Progenitor cell of endocrine pancreas (in vitro differentiated cells): ENCODE measurements around the gene BUD13. TPM values are rescaled to one million over a fixed set of nuclear protein-coding genes. Genes with fewer than 3 reads are reported as not detected.

Source experiments
- DNase-seq: peaks from one replicate; pipeline ENCODE4 v3.0.0; 2021; ENCODE audit warnings: low spot score; ENCODE audit not compliant: unreplicated experiment
- H3K27ac Mint-ChIP-seq: 2 replicates; pipeline ENCODE4 v1.8.0; 2021; ENCODE audit warnings: mild to moderate bottlenecking, moderate library complexity, mixed read lengths
- H3K27me3 Mint-ChIP-seq: 2 replicates; pipeline ENCODE4 v1.8.0; 2021; ENCODE audit warnings: mixed read lengths
- H3K36me3 Mint-ChIP-seq: 2 replicates; pipeline ENCODE4 v1.8.0; 2022; ENCODE audit warnings: mixed read lengths; ENCODE audit not compliant: insufficient read depth
- H3K4me1 Mint-ChIP-seq: 2 replicates; pipeline ENCODE4 v1.8.0; 2021; ENCODE audit warnings: low read depth, mixed read lengths
- H3K4me3 Mint-ChIP-seq: 2 replicates; pipeline ENCODE4 v1.8.0; 2021; ENCODE audit warnings: low read depth, mild to moderate bottlenecking, moderate library complexity, mixed read lengths
- H3K9me3 Mint-ChIP-seq: 2 replicates; pipeline ENCODE4 v1.8.0; 2021; ENCODE audit warnings: low read depth, mixed read lengths
- total RNA-seq: library from RNA; stranded (reverse); gene quantifications from 2 replicates; pipeline ENCODE4 v1.2.1, GENCODE V29; 2021
- TF ChIP-seq, protein P1 (sequence below): fragments of 200-600 bp; sonication (generic); IDR thresholded peaks from one replicate; pipeline ENCODE4 v1.5.0; 2021; ENCODE audit warnings: antibody characterized with exemption, mild to moderate bottlenecking; ENCODE audit not compliant: unreplicated experiment

BUD13 gene
- total RNA-seq, 1 donor from 2014 or later = 26.8 TPM

DNA sequence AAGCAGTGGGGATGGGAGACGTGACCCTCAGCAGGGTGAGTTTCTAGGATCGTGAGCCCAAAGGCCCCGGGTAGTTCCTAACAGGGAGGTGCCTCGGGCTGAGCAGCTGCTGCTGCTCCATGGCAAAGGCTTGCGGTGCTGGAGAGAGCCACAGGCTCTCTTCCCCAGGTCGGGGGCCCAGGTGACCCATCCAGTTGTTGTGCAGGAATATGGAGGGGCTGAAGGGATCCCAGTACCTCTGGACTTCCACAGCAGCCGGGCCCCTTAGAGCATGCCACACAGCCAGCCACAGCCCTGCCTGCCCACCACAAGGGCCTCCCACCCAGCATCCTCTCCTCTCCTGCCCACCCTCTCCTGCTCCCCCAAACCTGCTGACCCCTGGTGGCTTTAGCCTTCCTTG lies 49.3 kb downstream of the BUD13 start:
- Mint-ChIP-seq H3K4me3 (no peak overlapping the region), H3K4me1 (peaks cover 6% of the 10 kb centered on the region), H3K9me3 (no peaks in the 10 kb centered on the region), H3K27ac (no peak overlapping the region), H3K36me3 (no peaks in the 10 kb centered on the region), H3K27me3 (peaks cover 28% of the 10 kb centered on the region)
- DNase-seq = no peak
- TF ChIP-seq, protein P1, sequence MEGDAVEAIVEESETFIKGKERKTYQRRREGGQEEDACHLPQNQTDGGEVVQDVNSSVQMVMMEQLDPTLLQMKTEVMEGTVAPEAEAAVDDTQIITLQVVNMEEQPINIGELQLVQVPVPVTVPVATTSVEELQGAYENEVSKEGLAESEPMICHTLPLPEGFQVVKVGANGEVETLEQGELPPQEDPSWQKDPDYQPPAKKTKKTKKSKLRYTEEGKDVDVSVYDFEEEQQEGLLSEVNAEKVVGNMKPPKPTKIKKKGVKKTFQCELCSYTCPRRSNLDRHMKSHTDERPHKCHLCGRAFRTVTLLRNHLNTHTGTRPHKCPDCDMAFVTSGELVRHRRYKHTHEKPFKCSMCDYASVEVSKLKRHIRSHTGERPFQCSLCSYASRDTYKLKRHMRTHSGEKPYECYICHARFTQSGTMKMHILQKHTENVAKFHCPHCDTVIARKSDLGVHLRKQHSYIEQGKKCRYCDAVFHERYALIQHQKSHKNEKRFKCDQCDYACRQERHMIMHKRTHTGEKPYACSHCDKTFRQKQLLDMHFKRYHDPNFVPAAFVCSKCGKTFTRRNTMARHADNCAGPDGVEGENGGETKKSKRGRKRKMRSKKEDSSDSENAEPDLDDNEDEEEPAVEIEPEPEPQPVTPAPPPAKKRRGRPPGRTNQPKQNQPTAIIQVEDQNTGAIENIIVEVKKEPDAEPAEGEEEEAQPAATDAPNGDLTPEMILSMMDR = no peak

DNA sequence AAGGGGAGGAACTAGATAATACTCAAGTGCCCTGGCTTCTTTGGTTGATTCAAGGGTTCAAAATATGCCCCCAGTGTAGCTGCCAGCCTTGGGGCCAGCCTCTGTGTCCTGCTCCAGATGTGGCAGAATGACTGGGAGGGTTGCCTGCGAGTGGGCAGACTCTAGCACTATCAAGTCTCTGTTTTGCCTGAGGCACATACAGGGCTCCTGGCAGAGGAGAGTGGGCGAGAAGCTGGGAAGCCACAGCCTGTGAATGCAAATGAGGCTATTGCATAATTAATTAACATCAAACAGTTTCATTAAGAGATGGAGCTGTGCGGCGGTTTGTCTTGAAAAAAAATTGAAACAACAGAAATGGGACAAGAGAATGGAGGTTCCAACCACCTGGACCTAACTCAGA lies 50.8 kb downstream of the BUD13 start:
- Mint-ChIP-seq H3K9me3 (no peaks in the 10 kb centered on the region), H3K4me1 (peaks cover 6% of the 10 kb centered on the region), H3K4me3 (no peak overlapping the region), H3K36me3 (no peaks in the 10 kb centered on the region), H3K27ac (no peak overlapping the region), H3K27me3 (peaks cover 18% of the 10 kb centered on the region)
- TF ChIP-seq, protein P1 = no peak
- DNase-seq = no peak

DNA sequence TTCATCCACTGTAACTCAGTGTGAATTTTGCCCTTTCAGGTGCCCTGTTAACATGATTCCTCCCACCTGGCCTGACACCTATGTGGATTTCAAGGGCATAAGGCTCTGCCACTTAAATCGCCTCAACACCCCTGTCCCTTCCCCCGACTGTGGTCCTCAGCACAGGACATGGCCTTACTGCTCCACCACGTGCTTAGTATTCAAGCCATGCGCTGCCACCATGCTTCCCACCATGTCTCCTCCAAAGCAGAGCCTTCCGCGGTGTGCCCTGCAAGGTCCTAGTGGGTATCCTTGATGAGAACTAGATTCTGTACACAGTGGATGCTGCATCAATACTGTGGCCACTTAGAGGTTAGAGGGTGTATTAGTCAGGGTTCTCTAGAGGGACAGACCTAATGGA lies 51.9 kb downstream of the BUD13 start:
- H3K27me3 Mint-ChIP-seq = peaks cover 15% of the 10 kb centered on the region
- H3K4me1 Mint-ChIP-seq = peaks cover 6% of the 10 kb centered on the region
- no peak for DNase-seq
- H3K4me3 Mint-ChIP-seq = no peak overlapping the region
- H3K9me3 Mint-ChIP-seq = no peaks in the 10 kb centered on the region
- H3K27ac Mint-ChIP-seq = no peak overlapping the region
- TF ChIP-seq, protein P1 = no peak
- H3K36me3 Mint-ChIP-seq = no peaks in the 10 kb centered on the region

DNA sequence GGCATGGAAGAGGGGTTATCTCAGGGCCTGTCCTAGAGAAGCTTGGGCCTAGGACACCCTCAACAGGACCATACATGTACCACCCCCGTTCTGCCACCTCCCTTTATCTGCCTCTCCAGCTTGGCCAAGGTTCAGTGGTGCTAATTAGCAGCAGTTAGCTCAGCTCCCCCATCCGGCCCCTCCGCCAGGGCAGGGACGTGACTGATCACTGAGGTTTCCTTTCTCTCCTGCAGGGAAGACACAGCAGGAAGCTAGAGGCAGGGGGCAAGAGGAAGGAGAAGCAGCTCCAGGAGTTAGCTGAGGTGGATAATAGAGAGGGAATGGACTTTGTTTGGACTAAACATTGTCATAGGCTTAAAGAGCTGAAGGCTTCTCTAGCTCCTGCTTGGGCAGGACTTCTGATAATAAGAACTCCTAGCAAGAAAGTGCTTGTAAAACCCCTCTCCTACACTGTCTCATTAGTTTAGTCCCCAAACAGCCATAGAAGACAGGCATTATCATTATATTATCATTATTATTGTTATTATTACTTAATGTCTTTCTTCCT lies 53.8 kb downstream of the BUD13 start:
- Mint-ChIP-seq H3K4me1 (peaks cover 6% of the 10 kb centered on the region), H3K9me3 (no peaks in the 10 kb centered on the region), H3K36me3 (no peaks in the 10 kb centered on the region), H3K27me3 (peaks cover 6% of the 10 kb centered on the region), H3K27ac (no peak overlapping the region), H3K4me3 (no peak overlapping the region)
- TF ChIP-seq, protein P1 = no peak
- DNase-seq = no peak

DNA sequence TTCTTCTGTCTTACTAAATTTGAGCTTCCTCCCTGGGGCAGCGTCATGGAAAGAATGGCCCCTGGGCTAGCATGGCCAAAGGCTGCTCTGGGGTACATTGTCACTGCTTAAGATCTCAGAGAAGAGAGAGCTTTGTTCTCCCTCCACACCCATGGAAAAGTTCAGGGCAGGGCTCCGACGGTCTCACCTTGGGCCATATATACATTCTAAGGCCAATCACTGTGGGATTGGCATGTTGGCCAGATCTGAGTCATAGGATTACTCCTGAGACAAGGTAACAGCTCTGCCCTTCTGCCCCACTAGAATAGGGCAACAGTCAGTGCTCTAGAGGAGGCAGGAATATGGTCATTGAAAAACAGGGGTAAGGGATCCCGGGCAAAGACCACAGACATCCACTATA lies 56.2 kb downstream of the BUD13 start:
- no peak overlapping the region for H3K27ac Mint-ChIP-seq

More for the DNA sequence above, 56.2 kb downstream of the BUD13 start:
- no peaks in the 10 kb centered on the region for H3K9me3 Mint-ChIP-seq
- peaks cover 3% of the 10 kb centered on the region for H3K27me3 Mint-ChIP-seq
- no peak overlapping the region for H3K4me3 Mint-ChIP-seq
- H3K36me3 Mint-ChIP-seq = no peaks in the 10 kb centered on the region
- TF ChIP-seq, protein P1 = no peak
- DNase-seq = no peak
- no peaks in the 10 kb centered on the region for H3K4me1 Mint-ChIP-seq
